Nucleus accumbens (tissue), 56 donors: Measurements from ENCODE around the gene CAPN12.

Experiments
- DNase-seq, 56 donors: peaks; one replicate each; lab custom pipeline; 2025; lab: John Stamatoyannopoulos, UW

CAPN12 gene

GRCh38 chr19:38684078-38684861, 60.0 kb downstream of the CAPN12 start:
- peak in 1 of 56 donors; percentile 22 for DNase-seq

GRCh38 chr19:38683393-38684077, 60.7 kb downstream of the CAPN12 start:
- DNase-seq: peak in 21 of 56 donors; percentile 7 to 57 (median 24)

- no peak for DNase-seq
Measured at GRCh38 chr19:38682872-38683392, 61.3 kb downstream of the CAPN12 start.

GRCh38 chr19:38682195-38682867, 61.9 kb downstream of the CAPN12 start:
- no peak for DNase-seq
